ENCODE results near the gene AMOTL1. TPM values are rescaled to one million over a fixed set of nuclear protein-coding genes. Genes with fewer than 3 reads are reported as not detected.

AMOTL1 gene
- total RNA-seq, 1 donor from 2014 or later, result 57.2 TPM

GRCh38 chr11:94742665-94743064 is 25.5 kb upstream of the AMOTL1 start:
- no peak for ATAC-seq
- intact Hi-C loops (cut with DNase I), result no loop called here
- H3K36me3 ChIP-seq, result no peaks in the 10 kb centered on the region
- no peak overlapping the region for H3K27ac ChIP-seq
- H3K9me3 ChIP-seq, result no peaks in the 10 kb centered on the region
- TF ChIP-seq CTCF (IDR thresholded peaks at IDR 0.05), result no peak
- H3K4me3 ChIP-seq, result no peak overlapping the region
- peaks cover 13% of the 10 kb centered on the region for H3K4me1 ChIP-seq
- peaks cover 3% of the 10 kb centered on the region for H3K27me3 ChIP-seq (ENCODE audit: low read depth)
- DNase-seq, result no peak

GRCh38 chr11:94746721-94747120 is 21.4 kb upstream of the AMOTL1 start:
- H3K4me1 ChIP-seq, result peaks cover 7% of the 10 kb centered on the region
- no peaks in the 10 kb centered on the region for H3K36me3 ChIP-seq
- TF ChIP-seq CTCF (IDR thresholded peaks at IDR 0.05), result no peak
- no peaks in the 10 kb centered on the region for H3K9me3 ChIP-seq
- intact Hi-C loops (cut with DNase I), result no loop called here
- no peaks in the 10 kb centered on the region for H3K27me3 ChIP-seq (ENCODE audit: low read depth)
- ATAC-seq, result peak in 1 of 2 donors; percentile 59
- no peak for DNase-seq
- peak overlapping the region; percentile 10 for H3K27ac ChIP-seq
- no peak overlapping the region for H3K4me3 ChIP-seq

GRCh38 chr11:94747146-94747545 is 21.0 kb upstream of the AMOTL1 start:
- intact Hi-C loops (cut with DNase I), result no loop called here
- H3K9me3 ChIP-seq, result no peaks in the 10 kb centered on the region
- no peak overlapping the region for H3K4me3 ChIP-seq
- H3K27ac ChIP-seq, result peak overlapping the region; percentile 10
- H3K4me1 ChIP-seq, result peaks cover 5% of the 10 kb centered on the region
- no peak for DNase-seq
- H3K36me3 ChIP-seq, result no peaks in the 10 kb centered on the region
- TF ChIP-seq CTCF (IDR thresholded peaks at IDR 0.05), result no peak
- no peaks in the 10 kb centered on the region for H3K27me3 ChIP-seq (ENCODE audit: low read depth)
- ATAC-seq, result peak in 1 of 2 donors; percentile 28

- DNase-seq, result no peak
- Histone ChIP-seq H3K36me3 (no peaks in the 10 kb centered on the region), H3K27me3 (ENCODE audit: low read depth) (no peaks in the 10 kb centered on the region), H3K4me3 (no peak overlapping the region), H3K27ac (no peak overlapping the region), H3K4me1 (peaks cover 5% of the 10 kb centered on the region), H3K9me3 (no peaks in the 10 kb centered on the region)
- intact Hi-C loops (cut with DNase I), result no loop called here
- TF ChIP-seq CTCF (IDR thresholded peaks at IDR 0.05), result no peak
- no peak for ATAC-seq
Measured at GRCh38 chr11:94747601-94748041, 20.5 kb upstream of the AMOTL1 start.

GRCh38 chr11:94749369-94749768 is 18.8 kb upstream of the AMOTL1 start:
- ATAC-seq, result no peak
- peaks cover 5% of the 10 kb centered on the region for H3K4me1 ChIP-seq
- H3K36me3 ChIP-seq, result no peaks in the 10 kb centered on the region
- intact Hi-C loops (cut with DNase I), result no loop called here
- H3K4me3 ChIP-seq, result no peak overlapping the region
- no peaks in the 10 kb centered on the region for H3K9me3 ChIP-seq
- no peak for TF ChIP-seq CTCF (IDR thresholded peaks at IDR 0.05)
- H3K27me3 ChIP-seq (ENCODE audit: low read depth), result no peaks in the 10 kb centered on the region
- no peak for DNase-seq
- no peak overlapping the region for H3K27ac ChIP-seq

Measured in lower lobe of right lung (tissue), 2 donors.